T-helper 2 cell (primary cell): ENCODE data around the gene BAAT.
"Not testable (repeated sequence)": the region's sequence is repeated elsewhere in the genome, so short reads cannot be mapped to it uniquely, and the experiment has no call there.

Experiments
- DNase-seq, 5 experiments: peaks; one replicate each; pipeline versions ENCODE4 v3.0.0 to v3.0.0-alpha.2; 2012 to 2022

Gene BAAT

GRCh38 chr9:101359679-101360078 is 25.1 kb downstream of the BAAT start:
- DNase-seq, result no peak

- no peak for DNase-seq
Observed at GRCh38 chr9:101356619-101357018, 28.2 kb downstream of the BAAT start.

- DNase-seq, result no peak
Observed at GRCh38 chr9:101354765-101355708, 29.8 kb downstream of the BAAT start.

GRCh38 chr9:101354143-101354764 is 30.6 kb downstream of the BAAT start:
- no peak for DNase-seq

GRCh38 chr9:101353683-101354082 is 31.1 kb downstream of the BAAT start:
- DNase-seq, result no peak

GRCh38 chr9:101352892-101353463 is 31.8 kb downstream of the BAAT start:
- DNase-seq, result no peak

- no peak for DNase-seq
Observed at GRCh38 chr9:101350285-101350684, 34.5 kb downstream of the BAAT start.

- DNase-seq, result no peak
Observed at GRCh38 chr9:101342595-101342994, 42.2 kb downstream of the BAAT start.

GRCh38 chr9:101341958-101342357 is 42.8 kb downstream of the BAAT start:
- DNase-seq, result no peak

GRCh38 chr9:101337237-101337636 is 47.6 kb downstream of the BAAT start:
- no peak for DNase-seq

GRCh38 chr9:101336091-101336490 is 48.7 kb downstream of the BAAT start:
- DNase-seq, result no peak

GRCh38 chr9:101333926-101334702 is 50.7 kb downstream of the BAAT start:
- DNase-seq, result no peak

GRCh38 chr9:101333490-101333889 is 51.3 kb downstream of the BAAT start:
- DNase-seq, result no peak

GRCh38 chr9:101332362-101332761 is 52.4 kb downstream of the BAAT start:
- no peak for DNase-seq

- not testable (repeated sequence) for DNase-seq
Observed at GRCh38 chr9:101327422-101327909, 57.3 kb downstream of the BAAT start.

- DNase-seq, result no peak
Observed at GRCh38 chr9:101326501-101326900, 58.3 kb downstream of the BAAT start.

GRCh38 chr9:101326035-101326434 is 58.8 kb downstream of the BAAT start:
- DNase-seq, result no peak

GRCh38 chr9:101325053-101325452 is 59.8 kb downstream of the BAAT start:
- DNase-seq, result no peak

GRCh38 chr9:101324245-101324804 is 60.5 kb downstream of the BAAT start:
- DNase-seq, result no peak

- DNase-seq, result no peak
Observed at GRCh38 chr9:101323129-101323528, 61.7 kb downstream of the BAAT start.

- no peak for DNase-seq
Observed at GRCh38 chr9:101317735-101318134, 67.1 kb downstream of the BAAT start.

GRCh38 chr9:101315112-101315450 is 69.7 kb downstream of the BAAT start:
- no peak for DNase-seq

GRCh38 chr9:101312661-101313060 is 72.1 kb downstream of the BAAT start:
- DNase-seq, result no peak
